ENCODE measurements around the gene MYBPC1.
"Not testable (repeated sequence)": the region's sequence is repeated elsewhere in the genome, so short reads cannot be mapped to it uniquely, and the experiment has no call there.

Gene MYBPC1

GRCh38 chr12:101697197-101697929, 102.6 kb downstream of the MYBPC1 start, which contains the start of gene CHPT1:
CHPT1 (plus strand) TSS chr12:101697640; CDS start chr12:101697862, 222 bp downstream.
- peak; percentile 85 for DNase-seq

- peak; percentile 63 for DNase-seq
Observed at GRCh38 chr12:101697930-101698799, 103.4 kb downstream of the MYBPC1 start.

DNA sequence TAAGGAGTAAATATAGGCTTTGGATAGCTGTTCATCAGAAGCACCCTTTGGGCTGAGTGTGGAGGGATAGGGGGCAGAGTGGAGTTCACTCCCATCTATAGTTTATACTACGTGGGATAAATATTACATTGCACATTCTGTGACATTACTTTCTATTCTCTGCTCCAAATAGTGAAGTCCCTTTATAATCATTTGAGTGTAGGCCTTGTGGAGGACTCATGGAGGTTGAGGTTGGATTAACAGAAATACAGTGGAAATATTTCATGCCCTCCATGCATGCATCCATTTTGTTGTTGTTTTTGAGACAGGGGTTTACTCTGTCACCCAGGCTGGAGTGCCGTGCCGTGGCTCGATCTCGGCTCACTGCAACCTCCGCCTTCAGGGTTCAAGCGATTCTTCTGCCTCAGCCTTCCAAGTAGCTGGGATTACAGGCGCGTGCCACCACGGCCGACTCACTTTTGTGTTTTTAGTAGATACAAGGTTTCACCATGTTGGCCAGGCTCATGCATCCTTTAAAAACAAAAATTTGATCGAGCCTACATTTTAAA, 104.1 kb downstream of the MYBPC1 start:
- DNase-seq: no peak

DNA sequence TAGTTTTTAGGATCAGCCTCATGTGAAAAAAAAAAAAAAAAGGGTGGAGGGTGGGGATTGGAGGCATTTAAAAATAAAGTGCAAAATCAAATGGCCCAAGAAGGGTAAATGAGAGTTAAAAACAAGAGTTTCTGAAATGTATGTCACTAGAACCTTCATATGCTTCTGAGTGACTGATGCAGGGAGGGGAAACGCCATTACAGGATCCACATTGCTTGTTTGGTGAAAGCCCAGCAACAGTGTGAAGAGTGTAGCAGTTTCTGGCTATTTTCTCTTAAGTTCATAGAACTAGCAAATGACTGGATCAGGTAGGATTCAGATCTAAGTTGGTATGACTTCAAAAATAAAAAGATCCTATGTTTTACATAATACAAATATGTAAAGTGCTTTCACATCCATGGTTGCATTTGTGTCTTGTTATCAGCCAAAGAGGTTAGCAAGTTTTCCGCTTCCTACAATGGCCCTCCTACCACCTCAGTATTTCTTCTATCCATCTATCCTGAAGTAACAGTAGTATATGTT, 105.6 kb downstream of the MYBPC1 start:
- DNase-seq: no peak

- no peak for DNase-seq
Observed at GRCh38 chr12:101703487-101703886, 108.7 kb downstream of the MYBPC1 start.

DNA sequence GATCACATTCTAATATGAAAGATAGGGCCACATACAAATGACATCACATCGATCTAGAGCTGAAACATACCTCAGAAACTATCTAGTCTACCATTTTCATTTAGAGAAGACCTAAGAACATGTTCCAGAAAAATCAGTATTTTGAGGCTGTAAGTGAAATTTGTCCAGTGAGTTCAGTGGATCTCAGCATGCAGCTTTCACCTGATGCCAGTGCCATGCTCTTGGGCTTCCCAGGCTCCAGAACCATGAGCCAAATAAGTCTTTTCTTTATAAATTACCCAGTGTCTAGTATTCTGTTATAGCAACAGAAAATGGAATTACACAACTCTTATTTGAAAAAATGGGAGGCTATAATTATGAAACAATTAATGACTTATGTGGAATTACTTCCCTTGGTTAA, 111.6 kb downstream of the MYBPC1 start:
- no peak for DNase-seq

DNA sequence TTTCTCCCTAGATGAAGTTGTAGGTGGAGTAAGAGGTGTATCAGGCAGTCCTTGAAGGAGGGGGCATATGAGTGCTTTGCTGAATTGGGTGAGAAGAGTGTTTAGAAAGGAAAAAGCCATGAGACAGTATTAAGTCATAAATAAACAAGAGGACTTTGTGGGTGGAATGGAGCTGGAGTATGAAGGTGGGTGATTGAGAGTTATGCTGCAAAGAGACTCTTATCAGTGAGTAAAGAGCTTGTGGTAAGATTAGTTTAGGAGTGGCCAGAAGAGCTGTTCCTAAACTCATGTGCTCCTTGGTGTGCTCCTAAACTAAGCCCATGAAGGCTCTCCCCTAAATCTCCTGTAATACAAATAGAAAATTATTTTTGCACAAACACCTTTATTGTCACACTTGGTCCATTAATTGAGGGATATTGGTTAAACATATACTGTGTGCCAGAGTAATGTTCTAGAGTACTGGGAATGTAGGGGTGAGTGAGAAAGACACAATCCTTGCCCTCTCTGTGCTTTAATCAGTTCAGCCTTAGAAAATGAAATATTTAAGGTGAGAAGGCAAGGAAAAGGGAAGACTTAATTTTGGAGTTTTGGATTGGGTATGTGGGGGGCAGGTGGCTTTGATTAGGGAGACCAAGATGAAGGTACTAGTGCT, 112.5 kb downstream of the MYBPC1 start:
- no peak for DNase-seq

DNA sequence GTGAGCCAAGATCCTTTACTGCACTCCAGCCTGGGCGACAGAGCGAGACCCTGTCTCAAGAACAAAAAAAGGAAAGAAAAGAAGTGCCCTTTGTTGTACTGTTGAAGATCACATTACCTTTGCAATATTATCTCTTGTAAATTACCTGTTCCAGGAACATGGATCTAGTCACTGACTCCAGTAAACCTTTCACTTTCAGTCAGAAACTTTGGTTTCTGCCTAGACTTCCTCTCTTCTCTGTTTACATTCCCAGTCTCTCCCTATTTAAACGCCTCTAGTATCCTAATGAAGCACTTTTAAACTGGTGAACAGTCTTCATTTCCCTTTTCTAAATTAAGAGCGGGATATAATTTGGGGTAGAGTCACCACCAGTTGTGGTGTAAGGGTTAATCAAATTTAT, 115.5 kb downstream of the MYBPC1 start:
- no peak for DNase-seq

DNA sequence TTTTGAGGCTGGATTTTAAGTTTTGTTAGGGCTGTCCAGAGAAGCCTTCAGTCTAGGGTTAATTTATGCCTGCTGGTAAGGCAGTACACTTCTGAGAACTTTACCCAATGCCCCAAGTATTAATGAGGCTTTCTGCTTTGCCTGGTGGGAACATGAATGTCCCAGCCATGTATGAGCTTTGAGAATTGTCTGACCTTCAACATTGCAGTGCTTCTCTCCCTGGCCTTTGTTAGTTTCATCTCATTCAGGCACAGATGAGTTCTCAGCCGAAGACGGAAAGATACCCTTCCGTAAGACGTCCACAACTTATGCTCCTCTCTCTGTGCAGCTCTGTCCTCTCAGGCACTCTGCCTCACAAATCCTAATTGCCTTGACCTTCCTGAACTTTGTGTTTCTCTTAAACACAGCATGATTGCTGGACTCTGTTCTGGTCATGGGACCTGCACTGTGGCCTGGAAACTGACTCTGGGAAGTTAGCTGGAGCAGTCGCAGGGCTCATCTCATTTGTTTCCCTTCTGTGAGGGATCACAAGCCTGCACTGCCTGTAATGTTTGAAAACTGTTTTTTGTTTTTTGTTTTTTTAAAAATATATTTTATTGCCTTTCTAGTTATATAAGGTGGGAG, 118.4 kb downstream of the MYBPC1 start:
- no peak for DNase-seq

GRCh38 chr12:101713930-101714329, 119.2 kb downstream of the MYBPC1 start:
- no peak for DNase-seq

DNA sequence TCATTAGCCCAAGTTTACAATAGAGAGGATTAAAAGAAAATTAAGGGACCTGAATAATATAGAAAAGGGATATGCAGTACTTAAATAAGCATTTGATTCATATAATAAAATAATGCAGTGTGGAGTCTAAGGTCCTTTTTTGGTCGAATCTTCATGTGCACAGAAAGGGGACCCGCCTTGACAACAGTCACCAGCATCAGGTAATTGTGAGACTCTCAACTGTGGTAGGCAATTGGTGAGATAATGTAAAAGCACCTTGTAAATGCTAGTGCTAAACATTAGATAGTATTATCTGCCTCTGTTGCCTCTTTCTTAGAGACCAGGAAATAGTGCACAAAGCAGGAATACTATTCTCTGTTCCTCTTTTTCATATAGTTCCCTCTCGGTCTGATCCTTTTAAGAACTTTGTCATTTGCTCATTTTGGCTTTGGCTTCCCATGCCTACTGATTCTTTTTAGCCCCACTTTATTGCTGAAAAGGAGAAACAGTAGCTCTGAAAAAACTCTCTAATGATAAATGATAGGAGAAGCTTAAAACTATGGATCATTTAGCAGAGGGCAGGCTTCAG, 120.2 kb downstream of the MYBPC1 start:
- no peak for DNase-seq

GRCh38 chr12:101719566-101719965, 124.8 kb downstream of the MYBPC1 start:
- DNase-seq: no peak

- no peak for DNase-seq
Observed at GRCh38 chr12:101720118-101720517, 125.3 kb downstream of the MYBPC1 start.

GRCh38 chr12:101722392-101722791, 127.6 kb downstream of the MYBPC1 start:
- DNase-seq: no peak

DNA sequence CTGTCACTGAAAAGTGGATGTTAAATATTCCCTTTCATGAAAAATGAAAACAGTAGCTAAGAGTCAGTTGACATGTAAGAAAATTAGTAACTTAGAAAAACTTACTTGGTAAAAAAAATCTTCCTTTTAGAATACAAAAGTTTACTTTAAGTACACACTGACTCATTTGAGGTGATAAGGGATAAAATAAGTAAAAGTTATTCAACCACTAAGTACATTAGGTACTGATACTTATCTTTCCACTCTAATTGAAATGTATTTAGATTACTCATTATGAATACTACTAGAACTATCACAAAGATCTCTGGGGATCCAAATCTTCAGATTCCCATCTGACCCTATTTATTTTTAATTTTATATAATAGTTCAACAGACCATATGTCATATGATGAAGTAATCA, 132.3 kb downstream of the MYBPC1 start:
- no peak for DNase-seq

GRCh38 chr12:101729842-101730241, 135.1 kb downstream of the MYBPC1 start:
- no peak for DNase-seq

- DNase-seq: no peak
Observed at GRCh38 chr12:101732318-101732717, 137.5 kb downstream of the MYBPC1 start.

- no peak for DNase-seq
Observed at GRCh38 chr12:101733166-101733565, 138.4 kb downstream of the MYBPC1 start.

- not testable (repeated sequence) for DNase-seq
Observed at GRCh38 chr12:101734482-101734881, 139.7 kb downstream of the MYBPC1 start.

All from activated effector memory CD4-positive, alpha-beta T cell treated with anti-CD3 and anti-CD28 coated beads, Interleukin-2, amount 50 U/mL, for 16 hours (primary cell).